Effector CD4-positive, alpha-beta T cell (primary cell): ENCODE results near the gene CACNG6.
"Not testable (repeated sequence)": the region's sequence is repeated elsewhere in the genome, so short reads cannot be mapped to it uniquely, and the experiment has no call there.

Experiments used
- DNase-seq: peaks from one replicate; pipeline ENCODE4 v3.0.0-alpha.2; 2020

The CACNG6 gene

DNA sequence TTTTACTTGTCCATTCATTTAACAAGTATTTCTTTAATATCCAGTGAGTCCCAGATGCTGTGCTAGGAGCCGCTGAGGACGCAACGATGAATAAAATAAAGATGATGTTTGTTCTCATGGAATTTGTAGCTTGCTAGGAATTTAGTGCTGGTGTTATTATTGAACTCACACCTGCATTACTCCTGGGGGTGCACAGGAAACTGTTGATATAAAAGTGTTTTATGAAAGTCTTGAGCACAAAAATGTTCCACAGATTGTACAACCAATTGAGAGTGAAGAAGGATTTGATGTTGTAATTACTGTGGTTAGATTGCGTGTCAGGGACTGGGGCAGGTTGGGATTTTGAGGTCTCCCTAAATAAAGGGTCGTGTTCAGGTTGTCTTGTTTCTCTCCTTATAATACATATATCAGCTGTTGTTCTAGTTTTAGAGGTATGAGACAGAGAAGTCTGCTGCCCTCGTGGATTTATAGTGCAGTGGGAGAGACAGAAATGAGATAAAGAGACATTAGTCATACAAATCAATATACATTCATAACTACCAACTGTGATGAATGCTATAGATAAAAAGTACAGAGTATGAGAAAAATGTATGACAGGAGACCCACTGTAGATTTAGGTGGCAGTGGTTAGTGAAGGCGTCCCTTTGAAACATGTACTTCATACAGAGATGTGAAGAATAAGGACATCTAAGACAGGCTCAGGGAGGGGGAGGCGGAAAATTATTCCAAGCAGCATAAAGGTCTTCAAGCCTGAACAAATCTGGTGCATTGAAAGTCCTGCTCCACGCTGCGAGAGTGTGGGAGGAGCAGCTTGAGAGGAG lies 11.3 kb downstream of the CACNG6 start:
- DNase-seq, result no peak

DNA sequence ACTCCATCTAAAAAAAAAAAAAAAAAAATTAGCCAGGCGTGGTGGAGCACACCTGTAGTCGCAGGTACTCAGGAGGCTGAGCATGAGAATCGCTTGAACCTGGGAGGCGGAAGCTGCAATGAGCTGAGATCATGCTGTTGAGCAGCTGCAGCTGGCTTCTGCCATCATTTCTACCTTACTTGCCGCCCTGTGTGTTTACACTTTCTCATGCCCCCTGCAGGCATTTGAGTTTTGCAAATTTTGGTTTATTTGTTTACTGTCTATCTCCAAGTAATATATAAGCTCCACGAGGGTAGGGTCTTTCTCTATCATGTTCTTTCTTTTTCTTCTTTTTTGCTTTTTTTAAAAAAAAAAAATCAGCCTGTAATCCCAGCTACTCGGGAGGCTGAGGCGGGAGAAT lies 18.0 kb downstream of the CACNG6 start:
- DNase-seq, result no peak

DNA sequence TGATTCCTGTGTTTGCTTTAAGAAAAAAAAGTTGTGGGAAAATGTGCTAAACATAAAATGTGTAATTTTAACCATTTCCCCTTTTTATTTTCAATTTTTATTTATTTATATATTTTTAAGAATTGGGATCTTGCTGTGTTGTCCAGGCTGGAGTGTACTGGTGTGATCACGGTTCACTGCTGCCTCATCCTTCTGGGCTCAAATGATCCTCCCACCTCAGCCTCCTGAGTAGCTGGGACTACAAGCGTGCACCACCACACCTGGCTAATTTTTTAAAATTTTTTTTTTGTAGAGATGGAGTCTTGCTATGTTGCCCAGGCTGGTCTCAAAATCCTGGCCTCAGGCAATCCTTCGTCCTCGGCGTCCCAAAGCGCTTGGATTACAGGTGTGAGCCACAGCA lies 19.0 kb downstream of the CACNG6 start:
- DNase-seq, result no peak

DNA sequence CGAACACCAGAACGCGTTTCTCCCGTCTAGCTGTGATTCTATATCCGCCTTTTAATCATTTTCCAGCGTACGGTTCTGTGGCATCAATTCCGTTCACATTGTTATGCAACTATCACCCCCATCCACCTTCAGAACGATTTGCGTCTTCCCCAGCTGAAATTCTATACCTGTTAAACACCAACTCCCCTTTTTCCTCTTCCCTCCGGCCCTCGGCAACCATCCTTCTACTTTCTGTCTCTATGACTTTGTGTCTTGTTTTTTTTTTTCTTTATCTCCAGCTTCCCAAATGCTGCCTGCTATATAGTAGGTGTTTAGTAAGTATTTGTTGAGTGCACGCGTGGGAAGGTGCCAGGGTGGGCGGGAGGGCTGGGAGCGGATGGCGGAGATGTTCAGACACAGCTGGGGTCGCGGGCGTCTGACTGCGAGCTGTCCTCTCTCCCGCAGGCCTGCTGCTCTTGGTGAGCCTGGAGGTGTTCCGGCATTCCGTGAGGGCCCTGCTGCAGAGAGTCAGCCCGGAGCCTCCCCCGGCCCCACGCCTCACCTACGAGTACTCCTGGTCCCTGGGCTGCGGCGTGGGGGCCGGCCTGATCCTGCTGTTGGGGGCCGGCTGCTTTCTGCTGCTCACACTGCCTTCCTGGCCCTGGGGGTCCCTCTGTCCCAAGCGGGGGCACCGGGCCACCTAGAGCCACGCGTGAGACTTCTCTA lies 20.2 kb downstream of the CACNG6 start:
- DNase-seq, result no peak

DNA sequence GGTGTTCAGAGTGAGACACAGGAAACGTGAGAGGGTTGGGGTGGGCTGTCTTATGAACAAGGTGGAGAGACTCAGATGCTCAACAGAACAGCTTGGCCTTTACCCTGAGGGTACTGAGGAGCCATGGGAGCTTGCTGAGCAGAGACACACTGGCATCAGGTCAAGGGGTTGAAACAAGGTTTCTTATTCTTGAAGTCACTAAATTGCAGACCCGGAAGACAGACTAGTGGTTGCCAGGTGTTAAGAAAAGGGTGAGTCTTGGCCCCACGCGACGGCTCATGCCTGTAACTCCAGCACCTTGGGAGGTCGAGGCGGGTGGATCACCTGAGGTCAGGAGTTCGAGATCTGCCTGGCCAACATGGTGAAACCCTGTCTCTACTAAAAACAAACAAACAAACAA lies 22.4 kb downstream of the CACNG6 start:
- no peak for DNase-seq

DNA sequence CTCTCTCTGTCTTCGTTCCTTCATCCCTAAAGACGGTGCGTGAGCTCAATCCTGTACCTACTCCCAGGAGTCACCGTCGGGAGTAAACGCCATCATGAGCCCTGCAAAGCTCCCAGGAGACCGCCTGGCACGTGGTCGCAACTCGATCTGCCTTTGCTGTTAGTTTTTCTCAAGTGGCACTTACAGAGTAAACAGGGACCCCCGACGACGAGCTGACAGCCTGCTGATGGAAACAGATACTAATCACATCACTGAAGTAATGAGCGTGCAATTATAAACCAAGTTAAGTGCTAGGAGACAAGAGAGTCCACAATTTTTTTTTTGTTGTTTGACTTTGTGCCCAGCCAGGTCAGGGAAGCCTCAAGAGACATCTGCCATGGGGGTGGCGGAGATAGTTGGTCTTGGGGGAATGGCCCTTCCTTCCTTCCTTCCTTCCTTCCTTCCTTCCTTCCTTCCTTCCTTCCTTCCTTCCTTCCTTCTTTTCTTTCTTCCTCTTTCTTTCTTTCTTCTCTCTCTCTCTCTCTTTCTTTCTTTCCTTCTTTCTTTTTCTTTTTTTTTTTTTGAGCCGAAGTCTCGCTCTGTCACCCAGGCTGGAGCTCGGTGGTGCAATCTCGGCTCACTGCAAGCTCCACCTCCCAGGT lies 23.6 kb downstream of the CACNG6 start:
- DNase-seq, result no peak

DNA sequence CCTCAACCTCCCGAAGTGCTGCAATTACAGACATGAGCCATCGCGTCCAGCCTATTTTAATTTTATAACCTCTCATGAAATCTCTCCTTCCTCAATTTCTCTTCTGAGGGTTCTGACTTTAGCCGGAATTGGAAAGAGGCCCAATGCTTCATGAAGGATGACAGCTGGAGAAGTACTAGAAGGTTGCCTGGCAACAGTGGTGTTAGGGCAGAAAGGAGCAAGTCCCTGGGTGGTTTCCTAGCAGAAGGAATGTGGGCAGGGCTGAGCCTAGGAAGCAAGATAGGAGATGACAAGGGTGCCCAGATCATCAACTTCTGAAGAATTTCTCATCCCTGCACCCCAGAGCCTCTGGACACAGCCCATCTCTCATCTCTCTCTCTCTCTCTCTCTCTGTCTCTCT lies 25.8 kb downstream of the CACNG6 start:
- no peak for DNase-seq

DNA sequence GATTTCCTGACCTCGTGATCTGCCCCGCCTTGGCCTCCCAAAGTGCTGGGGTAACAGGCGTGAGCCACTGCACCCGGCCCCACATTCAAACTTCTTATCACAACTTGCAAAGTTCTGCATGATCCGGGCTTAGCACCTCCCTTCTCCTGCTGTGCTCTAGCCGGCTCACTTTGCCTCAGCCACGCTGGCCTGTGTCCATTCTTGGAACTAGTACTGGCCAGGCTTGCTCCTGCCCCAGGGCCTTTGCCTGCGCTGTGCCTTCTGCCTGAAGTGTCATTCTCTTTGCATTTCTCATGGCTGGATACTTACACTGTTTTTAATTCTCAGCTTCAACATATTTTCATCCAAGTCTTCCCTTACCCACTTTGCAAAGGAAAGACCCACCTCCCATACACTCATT lies 29.9 kb downstream of the CACNG6 start:
- DNase-seq, result no peak

DNA sequence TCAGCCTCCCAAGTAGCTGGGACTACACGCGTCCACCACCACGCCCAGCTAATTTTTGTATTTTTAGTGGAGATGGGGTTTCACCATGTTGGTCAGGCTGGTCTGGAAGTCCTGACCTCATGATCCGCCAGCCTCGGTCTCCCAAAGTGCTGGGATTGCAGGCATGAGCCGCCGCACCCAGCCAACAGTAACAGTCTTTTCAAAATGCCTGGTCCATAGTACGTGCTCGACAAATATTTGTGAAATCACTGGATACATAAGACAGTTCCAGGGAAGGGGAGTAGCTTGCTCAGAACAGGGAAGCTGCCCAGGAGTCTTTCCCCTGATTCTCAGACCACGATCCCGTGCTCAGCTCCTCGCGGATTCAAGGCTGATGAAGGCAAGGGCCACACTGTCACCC lies 30.5 kb downstream of the CACNG6 start:
- DNase-seq, result no peak

DNA sequence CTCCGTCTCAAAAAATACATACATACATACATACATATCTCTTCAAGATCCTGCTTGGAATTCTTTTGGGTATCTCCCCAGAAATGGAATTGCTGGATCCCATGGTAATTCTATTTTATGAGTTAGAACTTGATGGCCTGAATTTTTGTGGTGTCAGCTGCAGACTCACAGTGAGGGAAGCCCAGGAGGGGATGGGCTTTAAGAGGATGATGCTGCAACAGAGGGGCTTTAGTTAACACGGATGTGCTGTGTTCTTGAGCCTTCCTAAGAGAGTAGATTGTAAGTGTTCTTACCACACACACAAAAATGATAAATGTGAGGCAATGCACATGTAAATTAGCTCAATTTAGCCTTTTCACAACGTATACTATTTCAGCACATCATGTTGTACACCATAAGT lies 31.8 kb downstream of the CACNG6 start:
- no peak for DNase-seq

DNA sequence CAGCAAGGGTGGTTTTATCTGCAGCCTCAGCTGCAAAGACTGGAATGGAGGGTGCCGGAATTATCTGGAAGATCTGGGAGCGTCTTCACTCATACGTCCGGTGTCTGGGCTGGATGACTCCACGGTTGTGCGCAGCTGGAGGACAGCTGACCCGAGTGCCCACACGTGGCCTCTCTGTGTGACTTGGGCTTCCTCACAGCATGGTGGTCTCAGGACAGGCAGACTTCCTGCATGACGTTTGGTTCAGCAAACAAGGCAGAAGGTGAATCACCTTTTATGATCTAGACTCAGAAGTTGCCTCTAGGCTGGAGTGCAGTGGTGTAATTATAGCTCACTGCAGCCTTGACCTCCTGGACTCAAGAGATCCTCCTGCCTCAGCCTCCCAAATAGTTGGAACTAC lies 33.2 kb downstream of the CACNG6 start:
- DNase-seq, result no peak

DNA sequence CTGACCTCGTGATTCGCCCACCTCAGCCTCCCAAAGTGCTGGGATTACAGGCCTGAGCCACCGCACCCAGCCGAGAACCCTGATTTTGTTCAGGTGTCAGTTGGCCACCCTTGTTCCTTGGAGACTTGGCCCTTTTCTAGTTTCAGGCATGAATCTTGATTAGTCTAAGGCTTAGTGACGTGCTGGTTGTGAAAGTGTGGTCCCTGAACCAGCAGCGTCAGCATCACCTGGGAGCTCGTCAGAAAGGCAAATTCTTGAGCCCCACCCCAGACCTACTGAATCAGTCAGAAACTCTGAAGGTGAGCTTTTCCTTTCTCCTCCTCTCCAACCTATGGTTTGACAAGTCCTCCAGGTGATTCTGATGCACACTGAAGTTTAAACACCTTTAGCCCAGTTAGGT lies 35.2 kb downstream of the CACNG6 start:
- DNase-seq, result no peak

DNA sequence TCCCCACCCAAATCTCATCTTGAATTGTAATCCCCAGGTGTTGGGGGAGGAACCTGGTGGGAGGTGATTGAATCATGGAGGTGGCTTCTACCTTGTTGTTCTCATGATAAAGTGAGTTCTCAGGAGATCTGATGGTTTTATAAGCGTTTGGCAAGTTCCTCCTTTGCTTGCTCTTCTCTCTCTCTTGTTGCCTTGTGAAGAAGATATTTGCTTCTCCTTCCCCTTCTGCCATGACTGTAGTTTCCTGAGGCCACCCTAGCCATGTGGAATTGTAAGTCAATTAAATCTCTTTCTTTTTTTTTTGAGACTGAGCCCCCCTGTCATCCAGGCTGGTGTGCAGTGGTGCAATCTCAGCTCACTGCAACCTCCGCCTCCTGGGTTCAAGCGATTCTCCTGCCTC lies 37.9 kb downstream of the CACNG6 start:
- no peak for DNase-seq

DNA sequence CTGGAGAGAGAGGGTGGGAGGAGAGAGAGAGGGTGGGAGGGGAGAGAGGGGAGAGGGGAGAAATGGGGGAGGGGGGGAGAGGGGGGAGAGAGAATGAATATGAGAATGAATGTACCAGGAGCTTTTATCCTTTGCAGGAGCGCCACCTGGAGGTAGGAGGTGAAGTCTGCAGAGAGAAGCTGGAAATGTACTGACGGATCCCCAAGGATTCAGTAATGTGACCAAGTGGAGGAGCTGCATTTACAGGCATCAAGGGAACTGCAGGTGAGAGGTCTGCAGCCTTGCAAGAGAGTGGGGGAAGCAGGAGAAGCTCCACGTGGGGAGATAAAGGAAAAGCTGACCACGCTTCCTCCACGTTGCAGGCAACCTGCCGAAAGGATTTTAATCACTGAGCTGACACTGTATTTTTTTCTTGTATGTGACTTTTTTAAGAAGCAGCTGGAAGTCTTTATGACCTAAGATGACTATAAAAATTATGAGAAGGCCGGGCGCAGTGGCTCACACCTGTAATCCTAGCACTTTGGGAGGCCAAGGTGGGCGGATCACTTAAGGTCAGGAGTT lies 38.6 kb downstream of the CACNG6 start:
- DNase-seq, result peak; percentile 33

DNA sequence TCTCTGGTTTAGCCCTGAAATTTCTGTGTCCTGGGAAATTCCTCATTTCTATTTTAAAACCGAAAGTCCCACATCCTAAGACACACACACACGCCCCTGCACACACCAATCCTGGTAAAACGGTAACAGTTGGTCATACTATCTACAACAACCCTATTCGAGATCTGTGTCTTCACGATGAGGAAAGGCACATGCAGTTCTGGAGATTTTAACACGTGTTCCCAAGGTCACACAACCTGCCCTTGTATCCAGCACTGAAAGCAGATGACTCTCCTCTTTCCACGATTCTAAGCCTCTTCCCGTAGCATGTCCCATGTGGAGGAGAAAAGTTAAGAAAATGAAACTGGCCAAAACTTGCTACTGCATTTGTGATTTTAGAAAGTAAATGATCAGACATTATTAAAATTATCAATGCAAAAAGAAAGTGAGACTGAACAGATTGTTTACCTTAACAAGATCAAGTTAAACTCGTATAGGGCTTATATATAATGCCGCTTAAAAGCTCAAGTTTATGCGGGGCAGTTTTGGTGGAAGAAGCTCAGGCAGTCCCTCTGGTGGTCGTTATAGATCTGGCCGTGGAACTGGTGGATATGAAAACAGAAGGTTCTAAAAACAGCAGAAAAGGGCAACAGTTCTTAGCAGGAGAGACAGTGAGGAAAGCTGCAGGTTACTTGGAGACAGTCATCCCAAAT lies 39.6 kb downstream of the CACNG6 start:
- no peak for DNase-seq

DNA sequence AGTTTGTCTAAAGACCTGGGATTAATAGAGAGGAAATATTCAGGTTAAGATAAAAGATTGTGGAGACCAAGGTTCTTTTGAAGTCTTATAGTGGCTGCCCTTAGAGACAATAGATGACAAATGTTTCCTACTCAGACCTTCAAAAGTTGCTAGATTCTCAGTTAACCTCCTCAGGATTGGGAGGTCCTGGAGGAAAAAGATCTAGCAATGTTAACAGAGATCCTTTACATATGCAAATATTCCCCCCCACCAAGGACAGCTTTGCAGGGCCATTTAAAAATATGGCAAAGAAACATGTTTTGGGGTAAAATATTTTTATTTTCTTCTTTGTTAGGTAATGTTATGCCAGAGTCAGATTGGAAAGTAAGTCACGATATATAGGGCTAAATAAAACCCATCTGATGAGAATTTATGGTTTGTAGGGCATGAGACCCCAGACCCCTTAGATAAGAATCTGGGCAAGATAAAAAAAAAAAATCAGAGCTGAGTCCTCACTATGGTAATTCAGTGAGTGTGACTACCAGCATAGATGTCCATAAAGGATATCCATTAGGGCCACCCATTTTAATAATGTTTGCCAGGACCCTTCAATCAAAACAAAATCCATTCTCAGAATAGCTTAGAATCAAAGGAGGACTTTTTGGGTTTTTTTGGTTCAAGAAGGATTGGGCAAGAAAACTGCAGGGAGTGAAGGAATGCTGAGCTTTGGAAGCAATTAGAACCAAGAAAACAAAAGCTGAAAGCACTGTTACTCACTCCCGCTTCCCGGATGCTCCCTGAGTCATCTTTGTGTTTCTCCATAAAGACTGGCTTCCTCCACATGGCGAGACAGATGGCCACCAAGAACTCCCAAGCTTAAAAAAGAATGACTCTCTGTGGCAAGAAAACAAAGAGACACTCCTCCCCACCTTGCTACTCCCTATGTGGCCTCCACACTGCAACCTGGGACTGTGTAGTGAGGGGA lies 44.1 kb downstream of the CACNG6 start:
- DNase-seq, result no peak

DNA sequence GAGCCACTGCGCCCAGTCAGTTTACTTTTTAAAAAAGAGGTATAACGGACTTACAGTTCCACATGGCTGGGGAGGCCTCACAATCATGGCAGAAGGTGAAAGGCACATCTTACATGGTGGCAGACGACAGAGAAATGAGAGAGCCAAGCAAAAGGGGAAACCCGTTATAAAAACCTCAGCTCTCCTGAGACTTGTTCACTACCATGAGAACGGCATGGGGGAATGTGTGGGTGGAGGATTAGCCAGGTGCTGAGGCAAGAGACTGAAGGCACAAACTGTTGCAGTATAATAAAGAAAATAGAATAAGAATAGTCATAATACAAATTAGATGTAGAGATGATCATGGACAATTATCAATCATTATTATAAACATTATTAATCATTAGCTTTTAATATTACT lies 45.1 kb downstream of the CACNG6 start:
- DNase-seq, result not testable (repeated sequence)

DNA sequence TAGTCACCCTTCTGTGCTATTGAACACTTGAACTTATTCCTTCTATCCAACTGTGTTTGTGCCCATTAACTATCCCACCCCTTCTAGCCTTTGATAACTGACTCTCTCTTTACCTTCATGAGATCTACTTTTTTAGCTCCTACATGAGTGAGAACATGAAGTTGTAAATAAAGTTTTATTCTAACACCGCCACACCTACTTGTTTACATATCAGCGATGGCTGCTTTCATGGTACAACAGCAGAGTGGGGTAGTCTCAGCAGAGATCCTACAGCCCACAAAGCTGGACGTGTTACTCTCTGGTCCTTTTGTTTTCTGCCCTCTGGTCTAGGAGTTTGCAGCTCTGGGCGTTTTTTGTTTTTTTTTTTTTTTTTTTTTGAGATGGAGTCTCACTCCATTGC lies 48.6 kb downstream of the CACNG6 start:
- no peak for DNase-seq

DNA sequence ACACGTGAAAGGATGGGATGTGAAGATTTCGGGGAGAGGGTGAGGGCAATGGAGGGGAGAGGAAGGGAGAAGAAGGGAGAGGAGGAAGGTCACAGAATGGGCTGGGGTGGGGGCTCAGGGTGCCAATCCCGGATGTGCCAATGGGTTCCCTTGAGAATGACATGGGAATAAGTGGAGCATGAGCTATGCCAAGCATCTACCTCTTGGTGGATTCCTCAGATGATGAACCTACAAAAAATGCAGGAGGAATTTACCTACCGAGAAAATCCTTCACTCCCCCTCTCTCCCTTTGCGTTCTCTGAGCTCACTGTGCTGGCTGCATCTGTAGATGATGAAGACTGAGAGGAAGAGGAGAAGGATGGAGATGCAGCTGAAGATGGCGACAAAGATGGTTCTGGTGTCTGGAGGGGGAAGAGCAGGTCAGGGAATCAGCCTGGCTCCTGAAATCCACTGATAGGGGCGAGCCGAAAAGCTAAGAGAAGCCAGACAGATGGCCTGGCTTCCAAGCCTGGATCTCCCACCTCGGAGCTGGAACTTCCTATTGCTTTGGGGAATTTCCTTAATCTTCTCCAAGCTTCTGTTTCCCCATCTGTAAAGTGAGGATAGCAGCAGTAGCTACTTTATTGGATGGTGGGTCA lies 50.7 kb downstream of the CACNG6 start:
- DNase-seq, result no peak

DNA sequence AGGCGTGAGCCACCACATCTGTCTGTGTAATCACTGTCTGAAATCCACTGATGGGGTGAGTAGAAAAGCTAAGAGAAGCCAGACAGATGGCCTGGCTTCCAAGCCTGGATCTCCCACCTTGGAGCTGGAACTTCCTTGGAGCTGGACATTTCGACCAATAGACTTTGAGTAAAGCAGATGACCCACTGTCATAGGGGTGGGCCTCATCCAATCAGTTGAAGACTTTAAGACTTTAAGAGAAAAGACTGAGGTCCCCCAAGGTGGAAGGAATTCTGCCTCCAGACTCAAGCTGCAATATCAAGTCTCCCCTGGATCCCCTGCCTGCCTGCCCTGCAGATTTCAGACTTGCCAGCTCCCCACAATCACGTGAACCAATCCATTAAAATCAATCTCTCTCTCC lies 51.6 kb downstream of the CACNG6 start:
- no peak for DNase-seq

DNA sequence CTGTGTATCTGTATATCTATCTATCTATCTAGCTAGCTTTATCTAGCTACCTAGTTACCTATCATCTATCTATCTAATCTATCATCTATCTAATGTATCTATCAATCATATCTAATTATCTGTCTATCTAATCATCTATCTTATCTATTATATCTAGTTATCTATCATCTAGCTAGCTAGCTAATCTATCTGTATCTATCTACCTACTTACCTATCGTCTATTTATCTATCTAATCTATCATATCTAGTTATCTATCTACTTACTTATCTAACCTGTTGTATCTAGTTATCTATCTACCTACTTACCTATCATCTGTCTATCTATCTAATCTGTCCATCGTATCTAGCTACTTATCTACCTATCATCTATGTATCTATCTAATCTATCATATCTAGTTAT lies 54.3 kb downstream of the CACNG6 start:
- DNase-seq, result no peak
